Measurements from ENCODE around the gene OSBP. TPM values are rescaled to one million over a fixed set of nuclear protein-coding genes. Genes with fewer than 3 reads are reported as not detected.

The OSBP gene
- total and polyA plus RNA-seq, 11 donors, result 12.0 to 48.3 (median 32.3) TPM

DNA sequence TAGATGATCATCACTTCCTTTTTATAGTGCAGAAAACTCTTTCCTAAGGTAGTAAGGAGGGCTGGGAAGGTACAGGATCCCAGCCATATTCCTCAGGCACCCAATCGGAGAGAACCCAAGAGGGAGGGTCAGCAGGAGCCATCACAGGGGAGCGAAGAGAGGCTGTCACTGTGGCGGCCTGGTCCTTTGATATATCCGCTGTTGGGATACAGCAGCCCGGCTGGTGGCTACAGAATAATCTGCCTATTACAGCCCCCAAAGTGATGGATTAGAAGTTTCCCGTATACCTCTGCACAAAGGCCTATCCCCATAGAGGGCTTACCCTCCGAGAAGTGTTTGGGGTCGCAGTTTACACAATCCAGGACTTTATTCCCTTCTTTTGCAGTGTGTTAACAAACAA is 55.7 kb downstream of the OSBP start:
- H3K27ac ChIP-seq, result peak overlapping the region in 5 of 12 donors; percentile 63 to 92 (median 91)
- H3K4me1 ChIP-seq, result peaks cover 0 to 36% (median 9%) of the 10 kb centered on the region in 12 donors
- 39 to 53% (median 48%) methylated on average over 7 to 8 of the region's 8 CpGs for WGBS, 4 donors
- H3K9me3 ChIP-seq, result no peaks in the 10 kb centered on the region
- peak; percentile 5 to 26 (median 10) for ATAC-seq
- TF ChIP-seq POLR2A (IDR thresholded peaks at IDR 0.05), result no peak
- TF ChIP-seq, protein P1, sequence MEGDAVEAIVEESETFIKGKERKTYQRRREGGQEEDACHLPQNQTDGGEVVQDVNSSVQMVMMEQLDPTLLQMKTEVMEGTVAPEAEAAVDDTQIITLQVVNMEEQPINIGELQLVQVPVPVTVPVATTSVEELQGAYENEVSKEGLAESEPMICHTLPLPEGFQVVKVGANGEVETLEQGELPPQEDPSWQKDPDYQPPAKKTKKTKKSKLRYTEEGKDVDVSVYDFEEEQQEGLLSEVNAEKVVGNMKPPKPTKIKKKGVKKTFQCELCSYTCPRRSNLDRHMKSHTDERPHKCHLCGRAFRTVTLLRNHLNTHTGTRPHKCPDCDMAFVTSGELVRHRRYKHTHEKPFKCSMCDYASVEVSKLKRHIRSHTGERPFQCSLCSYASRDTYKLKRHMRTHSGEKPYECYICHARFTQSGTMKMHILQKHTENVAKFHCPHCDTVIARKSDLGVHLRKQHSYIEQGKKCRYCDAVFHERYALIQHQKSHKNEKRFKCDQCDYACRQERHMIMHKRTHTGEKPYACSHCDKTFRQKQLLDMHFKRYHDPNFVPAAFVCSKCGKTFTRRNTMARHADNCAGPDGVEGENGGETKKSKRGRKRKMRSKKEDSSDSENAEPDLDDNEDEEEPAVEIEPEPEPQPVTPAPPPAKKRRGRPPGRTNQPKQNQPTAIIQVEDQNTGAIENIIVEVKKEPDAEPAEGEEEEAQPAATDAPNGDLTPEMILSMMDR (IDR thresholded peaks at IDR 0.05), result no peak
- intact Hi-C loops (cut with DNase I), result loop anchor here in 6 of 10 donors (1.0 to 10.0 kb wide), 6 partner anchors 9 to 245 kb away; partner anchors contain the start of genes OSBP (in 3 of the 6) and PATL1 (in 1 of the 6)
- H3K4me3 ChIP-seq, result peak overlapping the region in 10 of 12 donors; percentile 70 to 96 (median 85)
- DNase-seq, result no peak
- peaks cover 0 to 5% (median 0%) of the 10 kb centered on the region in 9 donors for H3K27me3 ChIP-seq
- H3K36me3 ChIP-seq, result no peaks in the 10 kb centered on the region

DNA sequence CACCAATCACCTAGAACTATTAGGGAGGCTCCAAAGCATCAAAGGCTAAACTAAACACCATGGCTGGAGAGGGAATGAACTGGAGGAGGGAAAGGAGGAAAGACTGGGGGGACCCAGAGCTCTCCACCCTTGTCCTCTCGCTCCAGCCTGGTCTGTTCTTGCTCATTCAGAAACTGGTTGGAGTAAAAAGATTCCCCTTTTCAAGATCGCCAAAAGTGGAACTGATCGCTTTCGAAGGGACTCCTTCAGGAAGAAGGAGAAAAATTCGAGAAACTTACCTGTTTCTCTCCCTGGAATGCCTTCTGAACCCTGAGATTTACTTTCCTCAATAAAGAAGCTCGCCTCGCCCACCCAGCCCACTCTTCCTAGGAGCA is 57.3 kb downstream of the OSBP start:
- no peak overlapping the region for H3K27ac ChIP-seq
- H3K36me3 ChIP-seq, result no peaks in the 10 kb centered on the region
- no peaks in the 10 kb centered on the region for H3K9me3 ChIP-seq
- 67 to 81% (median 75%) methylated on average over 7 of the region's 7 CpGs for WGBS, 4 donors
- ATAC-seq (no peak), DNase-seq (no peak)
- no peak for TF ChIP-seq POLR2A (IDR thresholded peaks at IDR 0.05)
- TF ChIP-seq, protein P1 (IDR thresholded peaks at IDR 0.05), result no peak
- H3K27me3 ChIP-seq, result peaks cover 0 to 5% (median 0%) of the 10 kb centered on the region in 9 donors
- H3K4me3 ChIP-seq, result no peak overlapping the region
- peaks cover 0 to 36% (median 9%) of the 10 kb centered on the region in 12 donors for H3K4me1 ChIP-seq
- intact Hi-C loops (cut with DNase I), result loop anchor here in 1 of 10 donors (10.0 kb wide), 1 partner anchor 57 kb away; the partner anchor contains the start of gene OSBP

DNA sequence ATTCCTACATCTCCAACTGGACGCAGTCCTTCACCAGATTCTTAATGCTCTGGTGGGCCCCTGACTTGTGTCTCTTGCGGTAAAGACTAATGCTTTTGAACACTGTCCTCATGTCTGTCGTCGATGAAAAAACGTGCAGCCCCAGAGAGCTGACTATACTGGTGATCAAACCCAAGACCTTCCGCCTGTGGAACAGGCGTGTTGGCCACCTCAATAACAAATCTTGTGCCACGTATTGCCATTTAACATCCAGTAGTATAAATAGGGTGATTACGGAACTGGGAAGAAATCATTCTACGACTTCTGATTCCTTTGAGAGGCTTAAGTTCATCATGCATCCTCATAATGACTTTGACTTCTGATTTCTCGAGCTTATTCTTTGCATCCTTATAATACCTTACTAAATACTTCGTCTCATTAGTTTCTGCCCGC is 58.6 kb downstream of the OSBP start:
- Histone ChIP-seq H3K27me3 (peaks cover 0 to 5% (median 0%) of the 10 kb centered on the region in 9 donors), H3K9me3 (no peaks in the 10 kb centered on the region), H3K4me1 (peaks cover 0 to 40% (median 9%) of the 10 kb centered on the region in 12 donors), H3K36me3 (no peaks in the 10 kb centered on the region), H3K27ac (peak overlapping the region in 5 of 12 donors; percentile 16 to 64 (median 28)), H3K4me3 (peak overlapping the region in 8 of 12 donors; percentile 43 to 58 (median 49))
- DNase-seq, result no peak
- intact Hi-C loops (cut with DNase I), result loop anchor here in 1 of 10 donors (10.0 kb wide), 1 partner anchor 58 kb away; the partner anchor contains the start of gene OSBP
- 14 to 24% (median 19%) methylated on average over 13 of the region's 13 CpGs for WGBS, 4 donors
- TF ChIP-seq, protein P1 (IDR thresholded peaks at IDR 0.05), result peak in 1 of 12 donors; percentile 1
- no peak for TF ChIP-seq POLR2A (IDR thresholded peaks at IDR 0.05)
- ATAC-seq, result no peak

DNA sequence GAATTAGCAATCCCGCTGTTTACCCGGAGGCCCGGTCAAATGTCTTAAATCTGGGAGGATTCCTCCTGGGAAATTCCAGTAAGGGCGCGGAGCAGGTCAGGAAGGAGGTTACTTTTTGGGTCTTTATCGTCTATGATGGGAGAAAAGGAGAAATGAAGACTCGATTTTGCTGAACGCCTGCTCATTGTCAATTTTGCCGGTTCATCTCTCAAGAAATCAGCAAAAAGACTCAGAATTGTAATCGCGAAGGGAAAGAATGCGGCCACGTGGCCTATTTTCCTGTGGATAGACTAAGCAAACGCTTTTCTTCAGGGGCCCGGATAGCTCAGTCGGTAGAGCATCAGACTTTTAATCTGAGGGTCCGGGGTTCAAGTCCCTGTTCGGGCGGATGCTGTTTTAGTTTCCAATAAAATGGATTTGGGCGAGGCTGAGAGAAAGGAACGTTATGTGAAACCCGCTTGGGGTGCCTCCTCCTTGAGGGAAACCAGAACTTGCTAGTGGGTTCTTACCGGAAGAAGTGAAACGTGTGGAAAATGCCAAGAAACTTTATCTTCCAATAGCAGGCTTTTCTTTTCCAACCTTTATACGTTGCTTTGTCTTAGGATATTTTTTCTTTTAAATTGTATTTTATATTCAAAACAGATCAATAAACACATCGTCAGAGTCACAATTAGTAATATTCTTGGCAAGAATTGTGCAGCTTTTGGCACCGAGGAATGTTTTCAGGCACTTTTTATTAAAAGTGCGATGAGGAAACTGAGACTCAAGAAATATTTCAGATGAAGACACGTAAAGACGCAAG is 59.3 kb downstream of the OSBP start:
- intact Hi-C loops (cut with DNase I), result loop anchor here in 1 of 10 donors (10.0 kb wide), 1 partner anchor 58 kb away; the partner anchor contains the start of gene OSBP
- DNase-seq (peak in 4 of 5 donors; percentile 43 to 59 (median 46)), ATAC-seq (peak in 2 of 4 donors; percentile 50)
- Histone ChIP-seq H3K36me3 (no peaks in the 10 kb centered on the region), H3K9me3 (no peaks in the 10 kb centered on the region), H3K27ac (peak overlapping the region in 9 of 12 donors; percentile 20 to 64 (median 40)), H3K4me1 (peaks cover 0 to 46% (median 9%) of the 10 kb centered on the region in 12 donors), H3K27me3 (peaks cover 0 to 5% (median 0%) of the 10 kb centered on the region in 9 donors), H3K4me3 (peak overlapping the region in 11 of 12 donors; percentile 15 to 58 (median 45))
- WGBS, 4 donors, result 5 to 10% (median 8%) methylated on average over 30 of the region's 30 CpGs
- TF ChIP-seq, protein P1 (IDR thresholded peaks at IDR 0.05), result no peak
- TF ChIP-seq POLR2A (IDR thresholded peaks at IDR 0.05), result no peak

All from heart left ventricle (tissue), 16 donors.